ENCODE measurements around the gene SCN10A.
A peak's percentile ranks its signal among the peaks of the same experiment; 100 is the strongest.

SCN10A gene

GRCh38 chr3:38717355-38718240 is 98.4 kb downstream of the SCN10A start:
- DNase-seq = no peak

GRCh38 chr3:38713121-38713520 is 102.9 kb downstream of the SCN10A start:
- no peak for DNase-seq

- no peak for DNase-seq
These were observed 104.7 kb downstream of the SCN10A start for GRCh38 chr3:38711321-38711720.

GRCh38 chr3:38707730-38708129 is 108.3 kb downstream of the SCN10A start:
- no peak for DNase-seq

GRCh38 chr3:38706961-38707360 is 109.1 kb downstream of the SCN10A start:
- DNase-seq = no peak

- no peak for DNase-seq
These were observed 113.8 kb downstream of the SCN10A start for GRCh38 chr3:38702231-38702630.

- no peak for DNase-seq
These were observed 117.3 kb downstream of the SCN10A start for GRCh38 chr3:38698760-38699159.

GRCh38 chr3:38698061-38698460 is 118.0 kb downstream of the SCN10A start:
- no peak for DNase-seq

- DNase-seq = no peak
These were observed 120.0 kb downstream of the SCN10A start for GRCh38 chr3:38696034-38696433.

GRCh38 chr3:38690185-38690584 is 125.8 kb downstream of the SCN10A start:
- no peak for DNase-seq

GRCh38 chr3:38689774-38690173 is 126.2 kb downstream of the SCN10A start:
- DNase-seq = no peak

GRCh38 chr3:38689346-38689745 is 126.7 kb downstream of the SCN10A start:
- DNase-seq = no peak

GRCh38 chr3:38687321-38687720 is 128.7 kb downstream of the SCN10A start:
- DNase-seq = peak; percentile 35

- DNase-seq = no peak
These were observed 131.5 kb downstream of the SCN10A start for GRCh38 chr3:38684546-38684945.

- DNase-seq = no peak
These were observed 146.3 kb downstream of the SCN10A start for GRCh38 chr3:38669668-38670067.

- peak; percentile 15 for DNase-seq
These were observed 153.5 kb downstream of the SCN10A start for GRCh38 chr3:38662544-38662943.

GRCh38 chr3:38658841-38659240 is 157.2 kb downstream of the SCN10A start:
- no peak for DNase-seq

- DNase-seq = no peak
These were observed 158.6 kb downstream of the SCN10A start for GRCh38 chr3:38657369-38657768.

GRCh38 chr3:38655708-38656300 is 160.2 kb downstream of the SCN10A start:
- DNase-seq = peak; percentile 37

- no peak for DNase-seq
These were observed 162.1 kb downstream of the SCN10A start for GRCh38 chr3:38653685-38654537.

GRCh38 chr3:38652934-38653333 is 163.1 kb downstream of the SCN10A start:
- DNase-seq = no peak

- peak; percentile 56 for DNase-seq
These were observed 164.7 kb downstream of the SCN10A start for GRCh38 chr3:38651153-38651789.

Measured in inflammatory macrophage treated with lipopolysaccharide for 4 hours (primary cell).